Stimulated activated CD4-positive, alpha-beta T cell treated with anti-CD3 and anti-CD28 coated beads, Interleukin-1b, Interleukin-23, amount 100 ng/mL, for 4 hours (primary cell): ENCODE measurements around the gene GRIK1.
"Not testable (repeated sequence)": the region's sequence is repeated elsewhere in the genome, so short reads cannot be mapped to it uniquely, and the experiment has no call there.

ENCODE experiments used
- DNase-seq, 2 donors: peaks; one replicate each; pipeline ENCODE4 v3.0.0-alpha.2; 2020; ENCODE audit warnings: low read depth in 2 of 2

GRIK1 gene

DNA sequence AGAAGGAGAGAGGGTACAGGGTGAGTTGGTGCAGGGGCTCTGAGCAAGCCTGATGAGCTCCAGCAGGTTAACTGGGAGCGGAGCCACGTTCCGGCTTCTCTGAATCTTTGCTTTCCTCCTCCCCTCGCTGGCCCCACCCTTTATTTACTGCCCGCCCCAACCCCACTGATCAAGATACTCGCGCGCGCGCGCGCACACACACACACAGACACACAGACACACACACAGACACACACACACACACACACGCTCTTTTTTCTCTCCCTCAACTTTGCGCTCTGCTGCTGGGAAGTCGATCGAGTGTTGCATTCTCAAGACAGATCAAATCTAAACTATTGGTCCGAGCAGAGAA is at the start of gene GRIK1:
GRIK1 (minus strand) TSS at position 73 of the 352 bp plus-strand sequence.
- DNase-seq, result no peak

DNA sequence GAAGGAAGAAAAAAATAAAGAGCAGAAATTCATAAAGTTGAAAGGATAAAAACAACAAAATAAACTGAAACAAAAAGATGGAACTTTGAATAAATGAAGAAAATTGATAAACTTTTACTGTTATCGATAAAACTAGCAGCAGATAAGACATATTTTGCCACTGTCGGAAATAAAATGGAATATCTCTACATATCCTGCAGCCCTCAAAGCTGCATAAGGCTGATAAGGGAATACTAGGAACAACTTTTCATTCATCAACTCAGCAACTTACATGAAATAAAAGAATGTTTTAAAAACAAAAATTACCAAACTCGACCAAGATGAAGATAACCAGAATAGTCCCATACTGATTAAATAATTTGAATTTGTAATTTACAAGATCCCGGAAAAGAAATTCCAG is 48.0 kb upstream of the GRIK1 start:
- no peak for DNase-seq

DNA sequence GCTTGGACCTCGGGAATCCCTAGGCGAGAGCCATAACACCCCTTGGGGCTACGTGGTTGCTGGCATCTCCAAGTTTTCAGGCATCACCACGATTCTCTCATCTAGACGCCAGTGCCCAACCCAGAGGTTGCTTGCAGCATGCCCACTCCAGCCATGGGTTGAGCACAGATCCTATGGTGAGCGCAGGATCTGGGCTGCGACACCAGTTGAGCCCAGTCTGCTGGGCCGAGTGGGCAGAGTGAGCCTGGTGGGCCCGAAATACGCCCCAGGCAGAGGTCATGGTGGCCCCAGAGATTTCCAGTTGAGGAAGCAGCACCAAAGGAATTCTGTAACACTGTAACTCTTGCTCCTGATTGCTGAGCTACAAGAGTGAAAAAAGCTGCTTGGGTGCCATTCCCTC is 46.1 kb upstream of the GRIK1 start:
- no peak for DNase-seq

DNA sequence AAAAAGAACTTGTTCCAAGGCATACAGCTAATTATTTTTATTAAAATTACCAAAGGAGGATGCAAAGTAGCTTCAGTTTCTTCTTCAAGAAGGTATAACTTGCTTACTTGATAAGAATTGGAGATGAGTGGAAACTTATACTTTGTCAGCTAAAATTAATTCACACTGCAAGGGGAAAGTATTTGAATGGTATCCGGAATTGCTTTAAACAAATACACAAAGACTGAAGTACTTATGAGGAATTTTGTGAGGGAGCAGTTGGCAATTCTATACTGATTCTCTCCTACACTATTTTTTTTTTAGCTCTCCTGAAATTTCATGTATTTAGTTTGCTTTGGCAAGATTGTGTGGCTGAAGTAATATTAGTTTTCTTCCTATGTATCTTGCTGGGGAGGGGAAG is 39.2 kb upstream of the GRIK1 start:
- DNase-seq, result no peak

DNA sequence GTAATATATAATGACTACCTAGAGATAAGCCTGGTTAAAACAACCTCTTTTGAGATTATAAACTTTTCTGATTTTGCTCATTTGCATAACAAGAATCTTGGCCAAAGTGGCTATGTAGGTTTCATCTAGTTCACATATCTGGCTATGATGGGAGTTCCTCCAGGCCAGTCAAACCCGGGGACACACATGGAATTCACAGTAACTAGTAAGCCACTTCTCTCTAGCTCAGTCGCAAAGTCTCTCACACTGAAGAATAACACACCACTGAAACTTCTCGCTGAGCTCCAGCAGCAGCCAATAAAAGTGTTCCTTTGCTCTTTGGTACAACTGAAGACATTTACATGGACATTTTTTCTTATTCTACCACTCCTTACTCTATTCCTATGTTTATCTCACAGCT is 36.0 kb upstream of the GRIK1 start:
- DNase-seq, result no peak

DNA sequence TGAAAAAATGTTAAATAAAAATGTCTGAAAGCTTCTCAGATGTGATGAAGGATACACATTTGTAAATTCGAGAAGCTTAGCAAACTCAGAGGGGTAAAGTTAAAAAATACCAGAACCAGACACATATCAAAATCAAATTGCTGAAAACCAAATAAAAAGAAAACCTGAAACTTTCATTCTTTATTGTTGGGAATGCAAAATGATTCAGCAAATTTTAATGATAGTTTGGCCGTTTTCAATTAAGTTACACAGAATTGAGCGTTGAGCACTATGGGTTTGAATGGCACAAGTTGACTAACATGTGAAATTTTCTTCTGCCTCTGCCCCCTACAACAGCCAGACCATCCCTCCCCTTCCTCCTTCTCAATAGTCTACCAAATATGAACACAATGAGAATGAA is 33.5 kb upstream of the GRIK1 start:
- no peak for DNase-seq

DNA sequence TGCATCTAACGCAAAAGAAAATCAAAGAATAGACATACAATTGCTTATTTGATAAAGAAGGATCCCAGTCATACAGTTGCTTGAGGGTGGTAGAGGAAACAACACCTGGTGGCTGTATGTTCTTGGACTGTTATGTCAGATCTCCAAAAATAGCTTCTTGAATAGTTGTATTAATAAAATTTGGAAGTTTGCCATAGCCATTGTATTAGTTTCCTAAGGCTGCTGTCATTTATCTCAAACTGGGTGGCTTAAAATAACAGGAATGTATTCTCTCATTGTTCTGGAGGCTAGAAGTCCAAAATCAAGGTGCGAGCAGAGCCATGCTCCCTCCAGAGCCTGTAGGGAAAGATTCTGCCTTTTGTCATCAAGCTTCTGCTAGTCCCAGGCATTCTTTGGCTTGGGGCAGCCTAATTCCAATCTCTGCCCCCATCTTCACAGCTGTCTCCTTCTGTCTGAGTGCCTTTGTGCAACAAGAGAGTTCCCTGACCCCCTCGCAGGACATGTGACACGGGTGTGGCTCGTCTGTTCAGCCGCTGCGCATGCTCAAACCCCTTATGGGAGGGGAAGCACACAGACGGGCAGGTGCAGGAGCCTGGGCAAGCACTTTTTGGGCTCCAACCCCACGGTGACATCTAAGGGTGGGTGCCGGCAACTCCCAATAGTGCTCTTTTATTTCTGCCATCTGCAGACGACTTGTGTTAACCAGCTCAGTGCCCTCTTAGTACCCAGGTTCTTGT is 21.7 kb upstream of the GRIK1 start:
- DNase-seq, result no peak

DNA sequence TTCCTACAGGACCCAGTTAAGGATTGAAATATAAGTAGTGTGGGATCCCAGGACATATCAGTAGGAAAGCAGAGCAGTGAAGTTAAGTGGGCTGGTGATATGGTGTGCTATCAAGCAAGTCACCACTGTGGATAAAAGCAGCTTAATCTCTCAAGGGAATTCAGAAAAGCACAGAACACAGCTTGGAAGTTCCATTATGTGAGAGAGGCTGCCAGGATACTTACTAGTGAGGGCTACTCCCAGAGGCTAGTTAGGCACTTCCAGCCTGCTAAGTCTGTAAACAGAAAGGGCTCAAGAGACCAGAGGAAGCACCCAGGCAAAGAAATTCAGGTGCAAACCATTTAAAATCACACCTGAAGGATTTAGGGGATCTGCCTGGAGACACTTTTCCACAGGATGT is 18.8 kb upstream of the GRIK1 start:
- no peak for DNase-seq

DNA sequence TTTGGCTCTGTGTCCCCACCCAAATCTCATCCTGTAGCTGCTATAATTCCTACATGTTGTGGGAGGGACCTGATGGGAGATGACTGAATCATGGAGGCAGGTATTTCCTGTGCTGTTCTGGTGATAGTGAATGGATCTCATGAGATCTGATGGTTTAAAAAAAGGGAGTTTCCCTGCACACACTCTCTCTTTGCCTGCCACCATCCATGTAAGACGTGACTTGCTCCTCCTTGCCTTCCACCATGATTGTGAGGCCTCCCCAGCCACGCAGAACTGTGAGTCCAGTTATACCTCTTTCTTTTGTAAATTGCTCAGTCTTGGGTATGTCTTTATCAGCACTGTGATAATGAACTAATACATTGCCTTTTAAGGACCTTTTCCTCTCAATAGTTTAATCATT is 18.2 kb upstream of the GRIK1 start:
- DNase-seq, result not testable (repeated sequence)

DNA sequence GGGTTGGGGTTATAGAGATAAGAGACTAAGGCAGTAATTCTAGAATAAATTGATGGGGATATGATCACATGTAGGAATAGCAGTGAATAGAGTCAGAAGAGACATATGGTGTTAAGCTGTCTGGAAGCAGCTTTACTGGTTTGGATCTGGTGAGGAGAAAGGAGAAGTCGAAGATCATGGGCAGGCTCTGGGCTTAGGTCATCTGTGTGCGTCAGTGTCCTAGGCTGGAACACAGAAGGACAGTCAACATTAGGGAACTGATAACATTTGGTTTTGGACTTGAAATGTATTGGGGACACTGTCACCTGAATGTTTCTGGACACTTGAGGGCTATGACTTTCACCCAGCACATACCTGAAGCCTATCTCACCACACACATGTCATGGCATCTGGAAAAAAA is 13.9 kb upstream of the GRIK1 start:
- DNase-seq, result no peak

DNA sequence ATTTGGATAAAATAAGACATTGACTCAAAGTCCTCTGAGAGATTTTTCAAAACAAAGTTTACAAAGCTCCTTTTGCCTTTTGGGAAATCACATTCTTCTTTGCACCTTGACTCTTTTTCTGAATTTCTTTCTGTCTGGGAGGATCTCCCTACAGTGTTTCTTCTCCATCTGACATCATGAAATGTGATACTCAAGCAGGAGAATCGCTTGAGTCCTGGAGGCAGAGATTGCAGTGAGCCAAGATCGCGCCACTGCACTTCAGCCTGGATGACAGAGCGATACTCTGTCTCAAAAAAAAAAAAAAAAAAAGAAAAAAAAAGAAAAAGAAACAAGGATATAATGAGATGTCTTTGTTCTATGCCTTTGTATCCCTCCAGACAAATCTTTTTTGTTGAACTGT is 13.3 kb upstream of the GRIK1 start:
- DNase-seq, result no peak

DNA sequence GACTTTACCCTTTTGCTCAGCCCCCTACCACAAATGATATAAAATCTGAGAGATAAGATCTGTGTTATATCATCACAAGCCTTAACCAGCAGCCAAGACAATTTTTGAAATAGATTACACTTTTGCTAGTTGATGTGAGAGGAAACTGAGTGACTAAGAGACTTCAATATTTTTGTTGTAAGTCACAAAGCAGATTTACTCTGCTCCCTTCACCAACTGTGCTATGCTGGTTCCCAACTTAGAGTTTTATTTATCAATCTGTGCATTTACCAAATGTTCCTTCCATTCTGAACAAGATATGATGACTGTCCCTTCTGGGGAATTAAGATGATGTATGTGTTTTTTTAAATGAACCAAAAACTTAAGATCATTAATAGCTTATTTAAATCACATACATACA is 12.1 kb upstream of the GRIK1 start:
- DNase-seq, result no peak

DNA sequence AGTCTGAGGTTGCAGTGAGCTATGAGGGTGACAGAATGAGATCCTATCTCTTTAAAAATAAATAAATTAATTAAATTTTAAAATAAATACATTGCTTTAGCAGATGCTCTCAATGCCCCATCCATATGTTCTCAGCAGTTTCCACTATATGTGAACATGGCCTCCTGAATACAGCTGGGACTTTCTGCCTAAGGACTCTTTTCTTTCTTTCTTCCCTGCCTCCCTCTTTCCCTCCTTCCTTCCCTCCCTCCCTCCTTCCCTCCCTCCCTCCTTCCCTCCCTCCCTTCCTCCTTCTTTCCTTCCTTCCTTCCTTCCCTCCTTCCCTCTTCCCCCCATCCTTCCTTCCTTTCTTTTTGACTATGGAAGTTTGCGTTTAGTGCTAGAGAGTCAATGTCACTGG is 10.2 kb upstream of the GRIK1 start:
- DNase-seq, result no peak

DNA sequence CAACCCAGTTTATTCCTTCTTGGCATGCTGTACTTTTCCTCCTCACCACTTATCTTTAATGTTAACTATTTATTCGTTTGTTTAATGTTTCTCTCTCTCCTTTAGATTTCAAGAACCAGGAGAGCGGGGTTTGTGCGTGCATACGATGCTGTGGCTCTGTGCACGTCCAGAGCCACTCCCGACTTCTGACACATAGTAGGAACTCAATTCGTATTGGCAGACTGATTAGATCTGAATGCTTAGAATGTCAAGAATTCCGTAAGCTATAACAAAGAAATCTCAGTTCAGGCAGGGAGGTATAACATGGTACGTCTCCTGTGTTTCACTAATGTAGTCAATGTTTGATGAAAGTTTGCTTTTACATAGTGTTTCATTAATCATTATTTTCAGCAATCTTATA is 7.3 kb upstream of the GRIK1 start:
- DNase-seq, result no peak

DNA sequence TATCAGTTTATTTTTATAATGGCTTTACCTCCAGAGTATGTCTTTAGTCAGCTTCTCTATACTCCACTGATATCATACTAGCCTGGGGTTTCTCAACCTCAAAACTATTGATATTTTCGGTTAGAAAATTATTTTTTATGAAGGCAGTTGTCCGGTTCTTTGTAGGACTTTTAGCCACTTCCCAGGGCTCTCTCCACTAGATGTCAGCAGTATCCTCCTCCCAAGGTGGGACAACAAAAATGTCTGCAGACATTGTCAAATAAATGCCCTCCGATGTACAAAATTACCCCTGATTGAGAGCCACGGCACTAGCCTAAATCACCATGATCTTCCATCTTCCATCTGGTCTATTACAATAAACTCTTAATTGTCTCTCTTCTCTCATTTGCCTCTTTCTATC is 4.1 kb upstream of the GRIK1 start:
- DNase-seq, result no peak

DNA sequence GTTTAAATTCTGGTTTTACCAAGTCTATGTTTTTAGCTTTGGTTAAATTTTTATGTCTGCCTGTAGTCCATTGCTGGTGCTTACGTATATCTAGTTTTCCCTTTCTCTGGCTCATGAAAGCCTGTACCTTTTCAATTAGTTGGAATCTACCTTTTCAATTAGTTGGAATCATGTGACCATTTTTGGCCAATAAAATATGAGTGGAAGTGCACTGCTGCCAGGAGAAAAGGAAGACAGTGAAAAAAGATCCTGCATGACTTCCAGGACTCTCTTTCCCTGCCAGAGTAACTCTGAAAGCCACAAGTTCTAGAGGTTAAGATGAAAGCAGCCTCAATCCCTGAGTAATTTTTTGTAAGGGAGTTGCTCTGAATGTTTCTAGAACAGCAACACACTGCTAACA is 2.2 kb upstream of the GRIK1 start:
- DNase-seq, result no peak

DNA sequence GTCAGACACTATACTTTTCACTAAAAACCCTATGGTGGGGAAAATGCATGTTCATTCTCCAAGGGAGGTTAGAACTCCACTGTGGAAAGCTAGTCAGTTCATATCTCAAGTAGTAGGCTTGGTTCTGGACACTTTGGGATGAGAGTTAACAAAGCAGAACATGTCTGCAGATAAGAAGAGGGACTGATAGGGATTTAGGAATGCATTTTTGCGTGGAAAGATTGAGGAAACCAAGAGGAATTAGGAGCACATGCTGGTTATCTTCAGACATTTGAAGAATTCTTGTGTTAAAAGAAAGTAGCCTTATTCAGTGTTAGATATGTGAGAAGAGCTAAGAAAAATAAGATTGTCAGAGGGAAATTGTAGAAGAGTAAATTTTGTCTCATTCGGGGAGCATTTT is 1.2 kb upstream of the GRIK1 start:
- DNase-seq, result no peak

DNA sequence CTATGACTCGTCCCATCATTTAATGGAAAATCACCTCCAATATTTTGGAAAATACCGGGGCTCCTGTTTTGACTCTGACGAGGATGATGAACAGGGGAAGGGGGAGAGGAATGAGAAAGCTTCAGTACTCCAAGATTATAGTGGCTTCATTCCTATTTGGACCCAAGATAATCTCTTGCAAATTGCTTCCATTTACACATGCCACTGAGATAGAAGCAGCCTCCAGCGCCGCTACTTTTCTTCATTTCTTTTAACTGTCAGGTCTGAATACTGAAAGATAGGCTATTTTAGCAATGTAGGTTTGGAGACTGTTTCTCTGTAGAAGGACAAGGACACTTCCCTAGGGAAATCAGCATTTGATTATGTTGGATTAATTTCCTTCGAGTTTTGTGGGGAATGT is 565 bp upstream of the GRIK1 start:
- no peak for DNase-seq

DNA sequence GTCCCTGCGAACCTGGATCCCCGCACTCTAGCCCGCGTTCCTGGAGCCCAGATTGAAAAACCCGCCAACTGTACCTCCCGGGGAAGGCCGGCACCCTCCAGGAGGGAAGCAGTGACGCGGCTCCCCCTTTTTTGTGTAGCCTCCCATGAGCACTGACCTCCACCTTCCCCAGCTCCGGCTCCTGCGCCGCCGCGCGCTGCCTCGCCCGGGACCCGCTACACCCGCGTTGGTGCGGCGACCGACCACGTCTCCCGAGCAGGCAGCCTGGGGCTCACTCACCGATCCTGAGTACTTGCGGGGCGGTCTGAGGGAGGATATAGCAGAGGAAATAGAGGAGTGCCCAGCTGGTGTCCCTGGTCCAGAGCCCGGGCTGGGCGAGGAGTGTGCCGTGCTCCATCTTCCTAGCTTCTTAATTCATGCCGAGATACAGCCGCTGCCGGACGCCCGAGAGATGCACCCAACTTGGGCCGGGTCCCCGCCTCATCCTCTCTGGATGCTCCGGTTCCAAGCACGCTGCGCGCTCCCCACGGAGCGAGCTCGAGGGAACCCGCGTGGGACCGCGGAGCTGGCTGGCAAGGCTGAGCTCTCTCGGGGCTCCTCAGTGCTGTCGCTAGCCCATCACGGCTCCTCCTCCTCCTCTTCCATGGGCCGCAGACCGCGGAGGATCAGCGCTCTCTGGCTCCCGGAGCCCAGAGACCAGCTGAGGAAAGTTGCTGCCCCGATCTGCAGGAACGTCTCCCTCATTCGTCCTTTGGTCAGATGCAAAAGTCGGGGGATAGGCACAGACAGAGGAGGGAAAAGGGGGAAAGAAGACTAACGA is 482 bp downstream of the GRIK1 start:
- DNase-seq, result no peak

DNA sequence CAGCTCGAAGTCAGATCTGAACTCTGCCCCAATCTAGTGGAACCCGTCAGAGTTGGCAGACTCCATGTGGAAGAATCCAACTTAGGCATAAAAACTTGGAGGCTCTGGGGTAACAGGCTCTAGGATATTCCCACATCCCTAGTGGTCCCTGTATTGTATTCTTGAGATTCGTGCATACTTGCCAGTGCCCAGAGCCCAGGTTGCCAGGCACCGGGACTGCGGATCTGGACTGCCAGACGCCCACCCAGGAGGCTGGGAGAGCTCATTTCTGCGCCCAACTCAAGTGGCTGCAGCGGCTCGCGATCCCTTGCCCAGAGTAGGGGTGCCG is 1.1 kb downstream of the GRIK1 start:
- DNase-seq, result no peak

DNA sequence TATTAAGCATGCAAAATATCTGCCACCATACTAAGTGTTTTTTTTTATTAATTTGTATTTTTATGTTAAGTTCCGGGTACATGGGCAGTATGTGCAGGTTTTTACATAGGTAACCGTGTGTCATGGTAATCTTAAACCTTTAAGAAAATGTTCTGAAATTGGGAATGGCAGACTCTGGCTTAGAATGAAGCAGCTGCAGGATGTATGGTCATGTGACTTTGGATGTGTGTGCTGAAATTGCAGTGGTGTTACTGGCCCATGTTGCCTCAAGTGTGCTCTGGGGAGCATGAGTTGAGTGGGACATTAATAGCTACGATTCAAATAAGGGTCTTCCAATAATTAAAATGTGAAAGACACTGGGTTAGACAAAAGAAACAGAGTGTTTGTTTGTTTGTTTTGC is 6.7 kb downstream of the GRIK1 start:
- no peak for DNase-seq

DNA sequence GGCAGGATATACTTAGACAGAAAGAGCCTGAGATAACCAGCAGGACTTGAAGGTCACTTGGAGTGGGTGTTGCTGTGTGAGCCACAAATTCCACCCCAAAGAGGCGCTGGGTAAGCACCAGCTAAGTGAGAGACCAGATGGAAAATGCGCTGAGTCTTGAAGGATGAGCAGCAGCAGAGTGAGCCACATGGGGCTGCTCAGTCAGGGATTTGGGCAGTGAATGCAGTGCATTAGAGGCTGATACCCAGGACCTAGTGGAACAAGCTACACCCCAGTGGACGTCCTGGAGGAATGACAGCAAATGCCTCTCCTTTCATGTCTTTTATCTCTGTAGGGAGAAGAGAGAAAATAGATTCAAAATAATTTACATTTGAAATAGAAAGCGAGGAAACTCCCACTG is 11.3 kb downstream of the GRIK1 start:
- DNase-seq, result no peak

DNA sequence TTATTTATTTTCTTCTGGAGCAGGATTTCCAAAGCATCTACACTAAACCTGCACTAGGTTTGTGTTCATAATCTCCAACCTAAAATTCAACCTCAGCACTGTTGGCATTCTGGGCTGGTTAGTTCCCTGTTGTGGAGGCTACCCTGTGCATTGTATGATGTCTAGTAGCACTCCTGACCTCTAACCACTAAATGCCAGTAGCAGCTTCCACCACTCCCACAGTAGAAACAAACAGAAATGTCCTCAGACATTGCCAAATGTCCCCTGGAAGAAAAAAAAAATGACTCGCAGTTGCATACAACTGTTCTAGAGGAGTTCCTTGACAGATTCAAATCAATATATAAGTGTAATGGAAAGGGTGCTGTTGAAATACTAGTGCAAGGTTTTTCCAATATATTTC is 18.9 kb downstream of the GRIK1 start:
- DNase-seq, result no peak

DNA sequence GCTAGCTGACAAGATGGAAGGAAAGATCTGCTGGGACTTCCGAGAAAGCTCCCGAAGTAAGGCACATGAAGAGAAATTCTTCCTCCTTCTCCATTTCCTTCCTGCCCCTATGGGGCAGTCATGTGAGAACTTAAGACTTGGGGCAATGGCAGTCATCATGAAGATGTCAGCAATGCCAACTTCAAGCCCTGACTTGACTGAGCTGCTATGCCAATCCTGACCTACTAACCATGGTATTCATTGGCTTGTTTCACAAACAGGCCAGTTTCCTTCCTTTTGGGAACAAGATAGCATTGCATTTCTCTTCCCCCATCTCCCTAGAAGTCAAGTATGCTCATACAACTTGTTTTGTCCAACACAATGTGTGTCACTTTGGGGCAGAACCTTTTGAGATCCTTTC is 25.5 kb downstream of the GRIK1 start:
- DNase-seq, result no peak
